Activated naive CD4-positive, alpha-beta T cell treated with anti-CD3 and anti-CD28 coated beads, Interleukin-2, amount 50 U/mL, for 24 hours (primary cell): ENCODE measurements around the gene MATN1.

Source experiments
- H3K27ac Mint-ChIP-seq: one replicate; pipeline ENCODE4 v1.8.0; 2021; ENCODE audit warnings: mild to moderate bottlenecking, mixed read lengths
- H3K27me3 Mint-ChIP-seq: one replicate; pipeline ENCODE4 v1.8.0; 2021; ENCODE audit warnings: mixed read lengths
- H3K36me3 Mint-ChIP-seq: one replicate; pipeline ENCODE4 v1.8.0; 2021; ENCODE audit warnings: mixed read lengths
- H3K4me1 Mint-ChIP-seq: one replicate; pipeline ENCODE4 v1.8.0; 2021; ENCODE audit warnings: mixed read lengths
- H3K4me3 Mint-ChIP-seq: one replicate; pipeline ENCODE4 v1.8.0; 2021; ENCODE audit warnings: mild to moderate bottlenecking, mixed read lengths
- H3K9me3 Mint-ChIP-seq: one replicate; pipeline ENCODE4 v1.8.0; 2021; ENCODE audit warnings: mixed read lengths

The MATN1 gene

GRCh38 chr1:30731806-30732276, 8.5 kb upstream of the MATN1 start:
- Mint-ChIP-seq H3K9me3 (no peaks in the 10 kb centered on the region), H3K4me1 (peaks cover 19% of the 10 kb centered on the region), H3K36me3 (peaks cover 6% of the 10 kb centered on the region), H3K27me3 (no peaks in the 10 kb centered on the region), H3K27ac (peak overlapping the region; percentile 83), H3K4me3 (peak overlapping the region; percentile 40)

DNA sequence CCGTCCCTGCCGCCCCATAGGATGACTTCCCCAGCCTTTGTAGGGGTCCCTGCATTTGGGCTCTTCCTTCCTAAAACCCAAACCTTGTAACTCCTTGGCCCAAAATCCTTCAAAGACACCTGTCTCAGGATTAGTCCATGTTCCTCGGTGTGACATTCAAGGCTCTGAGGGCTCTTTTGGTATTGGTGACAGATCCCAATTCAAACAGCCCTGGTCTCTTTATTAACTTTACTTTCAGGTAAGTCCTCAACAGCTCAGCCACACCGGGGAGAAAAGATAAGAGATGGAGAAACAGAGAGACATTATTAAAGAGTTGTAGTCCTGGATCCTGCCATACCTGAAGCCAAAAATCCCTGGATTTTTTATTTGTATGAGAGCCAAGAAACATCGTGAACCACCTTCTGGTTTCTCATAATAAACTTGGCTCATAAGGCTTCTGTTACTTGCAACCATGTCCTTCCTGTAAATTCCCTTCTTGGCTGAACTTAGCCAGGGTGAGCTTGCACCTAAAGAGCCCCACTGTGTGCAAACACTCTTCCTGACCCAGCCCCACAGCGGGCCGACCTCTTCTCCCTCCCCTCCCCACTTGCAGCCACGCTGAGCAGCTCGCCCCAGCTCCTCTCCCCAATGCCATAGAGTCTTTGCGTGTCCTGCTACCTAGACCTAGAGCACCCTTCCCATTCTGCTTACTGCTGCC, 7.9 kb upstream of the MATN1 start:
- Mint-ChIP-seq H3K4me3 (peak overlapping the region; percentile 40), H3K27ac (peak overlapping the region; percentile 83), H3K27me3 (no peaks in the 10 kb centered on the region), H3K9me3 (no peaks in the 10 kb centered on the region), H3K36me3 (peaks cover 6% of the 10 kb centered on the region), H3K4me1 (peaks cover 19% of the 10 kb centered on the region)

- Mint-ChIP-seq H3K4me1 (peaks cover 19% of the 10 kb centered on the region), H3K27ac (peak overlapping the region; percentile 30), H3K27me3 (no peaks in the 10 kb centered on the region), H3K36me3 (peaks cover 3% of the 10 kb centered on the region), H3K9me3 (no peaks in the 10 kb centered on the region), H3K4me3 (no peak overlapping the region)
These were observed 7.1 kb upstream of the MATN1 start for GRCh38 chr1:30730346-30731108.

DNA sequence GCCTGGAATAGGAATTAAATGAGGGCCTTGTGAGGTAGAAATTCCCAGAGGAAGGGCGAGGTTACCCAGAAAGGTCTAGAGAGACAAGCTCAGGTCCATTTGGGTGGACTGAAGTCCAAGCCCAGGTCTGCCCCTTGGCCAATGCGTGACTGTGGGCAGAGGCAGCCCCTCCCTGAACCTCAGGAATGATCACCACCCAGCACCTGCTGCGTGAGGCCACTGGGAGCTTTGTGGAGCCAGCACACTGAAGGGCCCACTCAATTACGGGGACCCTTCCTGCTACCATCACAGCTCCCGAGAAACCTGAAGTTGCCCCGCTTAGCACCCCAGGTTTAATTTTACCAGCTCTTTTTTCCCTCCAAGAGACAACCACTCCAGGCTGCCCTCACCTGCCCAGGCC, 6.5 kb upstream of the MATN1 start:
- Mint-ChIP-seq H3K4me3 (no peak overlapping the region), H3K36me3 (peaks cover 3% of the 10 kb centered on the region), H3K27ac (no peak overlapping the region), H3K27me3 (no peaks in the 10 kb centered on the region), H3K4me1 (peaks cover 19% of the 10 kb centered on the region), H3K9me3 (no peaks in the 10 kb centered on the region)

DNA sequence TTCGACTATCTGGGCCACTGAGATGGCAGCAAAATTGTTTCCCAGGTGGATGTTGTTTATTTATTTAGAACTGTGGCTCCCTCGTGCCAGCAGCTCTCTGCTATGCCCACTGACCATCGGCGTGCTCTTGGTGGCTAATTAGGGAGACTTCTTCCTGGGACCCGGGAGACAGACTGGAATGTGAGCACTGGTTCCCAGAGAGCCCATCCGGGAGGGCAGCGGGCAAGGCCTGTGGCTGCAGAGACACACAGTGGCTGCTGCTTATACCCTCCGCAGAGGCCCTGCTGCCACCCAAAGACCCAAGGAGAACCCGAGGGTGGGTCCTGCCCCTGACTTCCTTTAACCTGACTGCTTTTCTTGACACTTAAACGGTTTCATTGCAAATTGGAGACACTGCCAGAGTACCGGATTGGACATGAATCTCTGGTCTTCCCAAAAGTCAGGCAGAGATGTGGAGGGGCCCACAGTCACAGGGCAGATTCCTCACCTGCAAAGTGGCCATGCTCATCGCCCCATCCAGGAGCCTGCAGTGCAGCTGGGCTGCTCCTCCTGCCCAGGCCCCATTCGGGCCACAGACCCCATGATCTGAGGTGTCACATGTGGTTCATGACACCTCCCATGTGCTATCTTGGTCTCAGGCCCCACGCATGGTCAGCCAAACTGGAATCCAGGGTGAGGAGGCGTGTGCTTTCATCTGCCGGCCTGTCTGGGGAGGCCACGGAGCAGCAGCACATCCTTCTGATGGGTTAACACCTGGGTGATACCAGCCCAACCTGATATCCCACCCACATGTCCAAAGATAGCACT, 5.7 kb upstream of the MATN1 start:
- Mint-ChIP-seq H3K4me1 (peaks cover 20% of the 10 kb centered on the region), H3K27me3 (no peaks in the 10 kb centered on the region), H3K36me3 (peaks cover 3% of the 10 kb centered on the region), H3K4me3 (no peak overlapping the region), H3K9me3 (no peaks in the 10 kb centered on the region), H3K27ac (no peak overlapping the region)

DNA sequence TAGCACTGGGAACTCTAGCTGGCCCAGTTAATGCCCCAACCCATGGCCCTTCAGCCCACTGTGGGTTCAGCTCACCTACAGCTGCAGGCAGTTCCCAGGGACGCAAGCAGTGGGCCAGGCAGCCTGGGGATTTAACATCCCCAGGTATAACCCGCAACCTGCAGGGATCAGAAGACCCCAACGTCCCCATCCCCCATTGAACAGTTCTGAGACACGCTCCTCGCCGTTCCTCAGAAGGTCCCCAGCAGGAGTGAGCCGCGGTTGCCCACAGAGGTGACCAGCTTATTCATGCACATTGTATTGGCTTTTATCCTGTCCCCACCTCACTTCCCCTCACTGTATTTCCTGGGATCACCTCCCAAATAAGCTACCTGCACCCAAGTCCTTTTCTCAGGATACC, 5.0 kb upstream of the MATN1 start:
- Mint-ChIP-seq H3K9me3 (no peaks in the 10 kb centered on the region), H3K27me3 (no peaks in the 10 kb centered on the region), H3K27ac (no peak overlapping the region)

GRCh38 chr1:30727824-30728223, 4.4 kb upstream of the MATN1 start:
- Mint-ChIP-seq H3K36me3 (no peaks in the 10 kb centered on the region), H3K27ac (peak overlapping the region; percentile 38), H3K4me1 (peaks cover 24% of the 10 kb centered on the region), H3K27me3 (no peaks in the 10 kb centered on the region), H3K4me3 (no peak overlapping the region), H3K9me3 (no peaks in the 10 kb centered on the region)

More for the DNA sequence above, 5.0 kb upstream of the MATN1 start:
- Mint-ChIP-seq H3K4me1 (peaks cover 24% of the 10 kb centered on the region), H3K4me3 (no peak overlapping the region), H3K36me3 (peaks cover 1% of the 10 kb centered on the region)

DNA sequence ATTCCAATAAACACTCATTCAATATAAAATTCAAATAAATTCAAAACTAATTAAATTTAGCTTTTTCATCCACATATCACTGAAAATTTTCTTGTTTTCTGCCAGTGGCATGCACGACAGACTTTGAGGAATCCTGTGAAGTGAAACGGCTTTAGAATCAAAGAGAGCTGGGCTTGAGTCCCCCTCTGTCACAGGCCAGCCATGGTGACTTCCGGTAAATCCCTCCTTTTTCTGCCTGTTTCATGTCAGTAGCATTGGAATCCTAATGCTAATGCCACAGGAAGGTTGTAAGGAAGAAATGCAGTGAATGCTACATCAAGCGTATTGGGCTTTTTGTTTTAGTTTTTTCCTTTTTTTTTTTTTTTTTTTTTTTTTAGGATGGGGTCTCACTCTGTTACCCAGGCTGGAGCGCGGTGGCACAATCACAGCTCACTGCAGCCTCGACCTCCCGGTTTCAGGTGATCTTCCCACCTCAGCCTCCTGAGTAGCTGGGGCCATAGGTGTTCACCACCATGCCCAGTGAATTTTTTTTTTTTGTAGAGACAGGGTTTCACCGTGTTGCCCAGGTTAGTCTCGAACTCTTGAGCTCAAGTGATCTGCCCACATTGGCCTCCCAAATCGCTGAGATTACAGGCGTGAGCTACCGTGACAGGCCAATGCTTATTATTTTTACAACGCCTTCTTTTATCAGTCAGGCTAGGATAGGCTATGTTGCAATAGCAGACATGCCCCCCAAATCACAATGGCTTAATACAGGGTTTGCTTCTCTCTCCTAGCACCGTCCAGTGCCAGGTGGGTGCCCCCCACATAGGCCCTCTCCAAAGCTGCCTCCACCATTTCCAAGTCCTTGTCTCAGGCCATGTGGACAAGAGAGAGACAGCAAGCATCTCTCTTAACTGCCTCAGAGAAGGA, 3.6 kb upstream of the MATN1 start:
- H3K36me3 Mint-ChIP-seq = no peaks in the 10 kb centered on the region
- H3K9me3 Mint-ChIP-seq = no peaks in the 10 kb centered on the region
- H3K27ac Mint-ChIP-seq = peak overlapping the region; percentile 38
- peaks cover 26% of the 10 kb centered on the region for H3K4me1 Mint-ChIP-seq
- no peaks in the 10 kb centered on the region for H3K27me3 Mint-ChIP-seq
- no peak overlapping the region for H3K4me3 Mint-ChIP-seq

DNA sequence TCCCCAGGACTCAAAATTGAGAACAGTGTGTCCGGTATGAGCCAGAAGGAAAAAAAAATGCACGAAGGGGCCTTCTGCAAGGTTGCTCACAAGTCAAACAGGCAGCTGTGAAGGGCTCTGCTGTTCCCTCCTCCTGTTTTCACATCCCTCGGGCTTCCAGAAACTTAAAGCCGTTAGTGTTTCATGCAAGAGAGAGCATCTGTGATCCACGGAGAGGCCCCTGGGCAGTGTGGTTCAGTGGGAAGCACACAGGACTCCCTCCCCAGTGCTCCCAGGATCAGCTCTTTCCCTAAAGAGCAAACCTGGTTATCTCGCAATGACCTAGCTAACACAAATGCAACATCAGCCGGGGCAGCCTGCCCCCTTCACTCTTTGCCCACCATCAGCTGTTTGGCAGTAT, 2.9 kb upstream of the MATN1 start:
- Mint-ChIP-seq H3K9me3 (no peaks in the 10 kb centered on the region), H3K4me1 (peaks cover 26% of the 10 kb centered on the region), H3K4me3 (no peak overlapping the region), H3K27me3 (no peaks in the 10 kb centered on the region), H3K36me3 (no peaks in the 10 kb centered on the region), H3K27ac (no peak overlapping the region)

GRCh38 chr1:30725450-30726095, 2.2 kb upstream of the MATN1 start:
- H3K4me3 Mint-ChIP-seq = no peak overlapping the region
- H3K9me3 Mint-ChIP-seq = no peaks in the 10 kb centered on the region
- no peaks in the 10 kb centered on the region for H3K36me3 Mint-ChIP-seq
- H3K27me3 Mint-ChIP-seq = no peaks in the 10 kb centered on the region
- H3K4me1 Mint-ChIP-seq = peaks cover 24% of the 10 kb centered on the region
- H3K27ac Mint-ChIP-seq = no peak overlapping the region

- Mint-ChIP-seq H3K4me1 (peaks cover 29% of the 10 kb centered on the region), H3K27ac (no peak overlapping the region), H3K9me3 (no peaks in the 10 kb centered on the region), H3K27me3 (no peaks in the 10 kb centered on the region), H3K4me3 (no peak overlapping the region), H3K36me3 (no peaks in the 10 kb centered on the region)
These were observed 1.5 kb upstream of the MATN1 start for GRCh38 chr1:30724655-30725421.

DNA sequence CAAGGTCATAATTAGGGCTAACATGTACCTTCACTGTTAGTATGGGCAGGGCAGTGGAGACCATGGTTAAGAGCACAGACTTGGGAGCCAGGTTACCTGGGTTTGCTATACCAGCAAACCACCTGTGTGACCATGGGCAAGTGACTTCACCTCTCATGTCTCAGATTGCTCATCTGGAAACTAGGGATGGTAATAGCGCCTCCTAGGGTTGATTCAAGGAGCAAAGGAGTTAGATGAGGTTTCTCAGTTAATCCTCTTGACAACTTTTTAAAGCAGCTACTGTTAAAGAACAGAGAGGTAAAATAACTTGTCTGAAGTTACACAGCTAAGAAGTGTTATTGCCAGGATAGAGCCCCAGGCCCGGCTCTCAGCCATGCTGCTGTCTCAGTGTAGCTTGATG, 790 bp upstream of the MATN1 start:
- Mint-ChIP-seq H3K4me3 (no peak overlapping the region), H3K36me3 (no peaks in the 10 kb centered on the region), H3K27ac (no peak overlapping the region), H3K27me3 (no peaks in the 10 kb centered on the region), H3K4me1 (peaks cover 30% of the 10 kb centered on the region), H3K9me3 (no peaks in the 10 kb centered on the region)

DNA sequence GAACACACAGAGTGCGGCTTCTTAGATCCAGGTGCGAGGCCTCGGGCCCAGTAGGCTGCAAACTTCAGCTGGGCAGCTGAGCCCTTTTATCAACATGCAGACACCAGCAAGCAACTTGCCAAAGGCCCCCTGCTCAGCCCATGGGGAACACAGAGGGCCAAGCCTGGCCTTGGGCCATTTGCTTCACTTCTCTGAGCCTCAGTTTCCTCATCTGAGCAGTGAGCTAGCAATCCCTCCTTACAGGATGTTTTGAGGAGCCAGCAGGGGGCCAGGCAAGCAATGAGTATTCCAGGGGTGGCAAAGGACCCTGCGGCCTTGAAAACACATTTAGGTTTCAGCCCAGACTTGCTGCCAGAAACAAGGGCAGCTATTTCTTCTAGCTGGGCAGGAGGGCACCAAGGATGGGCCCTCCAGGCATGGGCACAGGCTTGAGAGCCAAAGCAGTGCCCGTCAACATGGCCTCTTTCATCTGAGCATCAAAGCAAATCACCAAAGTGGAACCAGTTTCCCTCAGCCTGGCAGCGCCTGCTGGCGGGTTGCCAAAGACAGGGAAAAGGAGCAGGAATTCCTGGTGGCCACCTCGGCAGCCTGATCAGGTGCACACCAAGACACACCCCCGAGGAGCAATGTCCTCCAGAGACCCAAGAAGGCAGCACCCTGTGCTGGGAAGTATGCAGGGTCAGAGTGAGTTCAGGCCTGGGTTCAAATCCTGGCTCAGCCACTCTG, 1.4 kb downstream of the MATN1 start:
- H3K4me3 Mint-ChIP-seq = no peak overlapping the region
- H3K9me3 Mint-ChIP-seq = no peaks in the 10 kb centered on the region
- no peaks in the 10 kb centered on the region for H3K27me3 Mint-ChIP-seq
- H3K36me3 Mint-ChIP-seq = no peaks in the 10 kb centered on the region
- no peak overlapping the region for H3K27ac Mint-ChIP-seq
- peaks cover 38% of the 10 kb centered on the region for H3K4me1 Mint-ChIP-seq
